OCI-LY3 (cell line): Measurements from ENCODE around the gene NIN.

Experiments used
- H2AFZ ChIP-seq: fragments of 200-600, 300-600 bp; shearing (Covaris generic); 2 replicates; pipeline ENCODE4 v1.6.0; 2014; ENCODE audit warnings: antibody characterized with exemption, low read depth, low read length
- H3K27ac ChIP-seq: fragments of 200-600, 300-600 bp; sonication (generic); 2 replicates; pipeline ENCODE4 v1.5.1; 2014; ENCODE audit warnings: mild to moderate bottlenecking, low read length, moderate library complexity, mixed read lengths
- H3K27me3 ChIP-seq: fragments of 200-600, 300-600 bp; sonication (generic); 2 replicates; pipeline ENCODE4 v1.6.1; 2014; ENCODE audit warnings: low read depth, low read length, mixed read lengths
- H3K36me3 ChIP-seq: fragments of 200-600, 300-600 bp; sonication (generic); replicated peaks from 2 replicates; pipeline ENCODE3; 2014; ENCODE audit warnings: low read depth, low read length, mixed read lengths
- H3K4me1 ChIP-seq: fragments of 300-600, 200-600 bp; sonication (generic); 2 replicates; pipeline ENCODE4 v1.6.1; 2014; ENCODE audit warnings: low read length, mixed read lengths
- H3K4me2 ChIP-seq: fragments of 200-600, 300-600 bp; sonication (generic); 2 replicates; pipeline ENCODE4 v1.6.1; 2014; ENCODE audit warnings: low read length, mixed read lengths
- H3K4me3 ChIP-seq: fragments of 300-600, 200-600 bp; sonication (generic); 2 replicates; pipeline ENCODE4 v1.5.1; 2014; ENCODE audit warnings: antibody characterized with exemption, mild to moderate bottlenecking, low read length, moderate library complexity
- H3K79me2 ChIP-seq: fragments of 300-600, 200-600 bp; shearing (Covaris generic); 2 replicates; pipeline ENCODE4 v1.6.1; 2014; ENCODE audit warnings: mild to moderate bottlenecking, low read length, mixed read lengths
- H3K9ac ChIP-seq: fragments of 300-600, 200-600 bp; shearing (Covaris generic); 2 replicates; pipeline ENCODE4 v1.6.0; 2014; ENCODE audit warnings: mild to moderate bottlenecking, low read length, moderate library complexity
- H3K9me3 ChIP-seq: fragments of 200-600, 300-600 bp; shearing (Covaris generic); 2 replicates; pipeline ENCODE4 v1.6.1; 2014; ENCODE audit warnings: low read length, mixed read lengths; ENCODE audit not compliant: insufficient read depth
- H4K20me1 ChIP-seq: fragments of 200-600, 300-600 bp; sonication (generic); 2 replicates; pipeline ENCODE4 v1.6.1; 2016; ENCODE audit warnings: low read length, mixed read lengths; ENCODE audit not compliant: insufficient read depth
- EZH2phosphoT487 ChIP-seq: fragments of 200-600 bp; shearing (Covaris generic); IDR thresholded peaks from 2 replicates; pipeline ENCODE4 v1.6.1; 2018; ENCODE audit warnings: antibody characterized with exemption, mixed run types, low read depth
- TF ChIP-seq, protein P1 (sequence below): fragments of 200-600, 300-600 bp; sonication (generic); IDR thresholded peaks from 2 replicates; pipeline ENCODE4 v1.5.1; 2014; ENCODE audit warnings: antibody characterized with exemption, low read length, low read depth

NIN gene, protein sequence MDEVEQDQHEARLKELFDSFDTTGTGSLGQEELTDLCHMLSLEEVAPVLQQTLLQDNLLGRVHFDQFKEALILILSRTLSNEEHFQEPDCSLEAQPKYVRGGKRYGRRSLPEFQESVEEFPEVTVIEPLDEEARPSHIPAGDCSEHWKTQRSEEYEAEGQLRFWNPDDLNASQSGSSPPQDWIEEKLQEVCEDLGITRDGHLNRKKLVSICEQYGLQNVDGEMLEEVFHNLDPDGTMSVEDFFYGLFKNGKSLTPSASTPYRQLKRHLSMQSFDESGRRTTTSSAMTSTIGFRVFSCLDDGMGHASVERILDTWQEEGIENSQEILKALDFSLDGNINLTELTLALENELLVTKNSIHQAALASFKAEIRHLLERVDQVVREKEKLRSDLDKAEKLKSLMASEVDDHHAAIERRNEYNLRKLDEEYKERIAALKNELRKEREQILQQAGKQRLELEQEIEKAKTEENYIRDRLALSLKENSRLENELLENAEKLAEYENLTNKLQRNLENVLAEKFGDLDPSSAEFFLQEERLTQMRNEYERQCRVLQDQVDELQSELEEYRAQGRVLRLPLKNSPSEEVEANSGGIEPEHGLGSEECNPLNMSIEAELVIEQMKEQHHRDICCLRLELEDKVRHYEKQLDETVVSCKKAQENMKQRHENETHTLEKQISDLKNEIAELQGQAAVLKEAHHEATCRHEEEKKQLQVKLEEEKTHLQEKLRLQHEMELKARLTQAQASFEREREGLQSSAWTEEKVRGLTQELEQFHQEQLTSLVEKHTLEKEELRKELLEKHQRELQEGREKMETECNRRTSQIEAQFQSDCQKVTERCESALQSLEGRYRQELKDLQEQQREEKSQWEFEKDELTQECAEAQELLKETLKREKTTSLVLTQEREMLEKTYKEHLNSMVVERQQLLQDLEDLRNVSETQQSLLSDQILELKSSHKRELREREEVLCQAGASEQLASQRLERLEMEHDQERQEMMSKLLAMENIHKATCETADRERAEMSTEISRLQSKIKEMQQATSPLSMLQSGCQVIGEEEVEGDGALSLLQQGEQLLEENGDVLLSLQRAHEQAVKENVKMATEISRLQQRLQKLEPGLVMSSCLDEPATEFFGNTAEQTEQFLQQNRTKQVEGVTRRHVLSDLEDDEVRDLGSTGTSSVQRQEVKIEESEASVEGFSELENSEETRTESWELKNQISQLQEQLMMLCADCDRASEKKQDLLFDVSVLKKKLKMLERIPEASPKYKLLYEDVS (N-terminal part only)

DNA sequence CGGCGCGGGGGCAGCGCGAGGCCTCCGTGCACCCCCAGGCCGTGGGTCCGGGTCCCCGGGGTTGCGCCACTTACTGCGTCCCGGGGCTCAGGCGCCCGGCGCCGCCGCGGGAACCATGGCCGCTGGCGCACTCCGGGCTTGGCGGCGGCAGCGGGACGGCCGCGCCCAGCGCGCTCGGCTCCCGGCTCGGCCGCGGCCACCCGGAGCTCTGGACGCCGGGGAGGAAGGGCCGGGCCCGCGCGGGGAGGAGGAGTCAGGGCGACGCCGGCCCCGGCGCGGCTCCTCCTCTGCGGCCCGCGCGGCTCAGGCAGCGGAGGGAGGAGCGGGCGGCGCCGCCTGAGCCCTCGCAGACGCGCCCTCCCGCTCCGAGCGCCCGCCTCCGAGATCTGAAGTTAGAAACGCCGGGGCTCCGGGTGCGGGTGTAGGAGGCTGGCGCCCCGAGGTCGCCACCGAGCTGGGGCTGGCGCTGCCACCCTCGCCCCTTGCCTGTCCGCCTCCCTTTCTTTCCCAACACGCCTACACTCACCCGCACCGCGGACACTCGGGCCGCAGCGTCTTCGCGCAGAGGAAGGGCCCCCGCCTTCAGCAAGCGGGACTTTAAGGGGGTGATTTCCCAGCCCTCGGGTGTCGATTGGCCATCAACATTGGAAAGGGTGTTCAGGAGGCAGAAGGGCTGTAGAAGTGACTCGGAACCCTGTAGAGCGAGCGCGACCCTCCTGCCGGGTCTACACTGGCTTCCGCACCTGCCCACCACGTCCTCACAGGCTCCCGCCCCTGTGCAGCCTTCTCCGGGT is at the start of gene NIN:
TSS of gene NIN (minus strand) at position 231 of the 794 bp plus-strand sequence. CDS start 9,106 bp downstream, outside the sequence.
- H3K4me3 ChIP-seq, result peak within 1 kb of the TSS; percentile 90
- H3K4me2 ChIP-seq, result peak within 1 kb of the TSS; percentile 94
- H2AFZ ChIP-seq, result peak within 1 kb of the TSS; percentile 44
- H3K4me1 ChIP-seq, result peaks cover 27% of the 10 kb centered on the region
- H3K27ac ChIP-seq, result peak within 1 kb of the TSS; percentile 78
- no peaks in the 10 kb centered on the region for H3K9me3 ChIP-seq
- H3K9ac ChIP-seq, result peak within 1 kb of the TSS; percentile 86
- peaks cover 36% of the 10 kb centered on the region for H4K20me1 ChIP-seq
- TF ChIP-seq, protein P1, sequence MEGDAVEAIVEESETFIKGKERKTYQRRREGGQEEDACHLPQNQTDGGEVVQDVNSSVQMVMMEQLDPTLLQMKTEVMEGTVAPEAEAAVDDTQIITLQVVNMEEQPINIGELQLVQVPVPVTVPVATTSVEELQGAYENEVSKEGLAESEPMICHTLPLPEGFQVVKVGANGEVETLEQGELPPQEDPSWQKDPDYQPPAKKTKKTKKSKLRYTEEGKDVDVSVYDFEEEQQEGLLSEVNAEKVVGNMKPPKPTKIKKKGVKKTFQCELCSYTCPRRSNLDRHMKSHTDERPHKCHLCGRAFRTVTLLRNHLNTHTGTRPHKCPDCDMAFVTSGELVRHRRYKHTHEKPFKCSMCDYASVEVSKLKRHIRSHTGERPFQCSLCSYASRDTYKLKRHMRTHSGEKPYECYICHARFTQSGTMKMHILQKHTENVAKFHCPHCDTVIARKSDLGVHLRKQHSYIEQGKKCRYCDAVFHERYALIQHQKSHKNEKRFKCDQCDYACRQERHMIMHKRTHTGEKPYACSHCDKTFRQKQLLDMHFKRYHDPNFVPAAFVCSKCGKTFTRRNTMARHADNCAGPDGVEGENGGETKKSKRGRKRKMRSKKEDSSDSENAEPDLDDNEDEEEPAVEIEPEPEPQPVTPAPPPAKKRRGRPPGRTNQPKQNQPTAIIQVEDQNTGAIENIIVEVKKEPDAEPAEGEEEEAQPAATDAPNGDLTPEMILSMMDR, result no peak
- TF ChIP-seq EZH2phosphoT487, result no peak
- peaks cover 47% of the 10 kb centered on the region for H3K79me2 ChIP-seq
- H3K36me3 ChIP-seq, result peaks cover 31% of the 10 kb centered on the region
- peaks cover 5% of the 10 kb centered on the region; the same call in 1 of the 2 replicates for H3K27me3 ChIP-seq

DNA sequence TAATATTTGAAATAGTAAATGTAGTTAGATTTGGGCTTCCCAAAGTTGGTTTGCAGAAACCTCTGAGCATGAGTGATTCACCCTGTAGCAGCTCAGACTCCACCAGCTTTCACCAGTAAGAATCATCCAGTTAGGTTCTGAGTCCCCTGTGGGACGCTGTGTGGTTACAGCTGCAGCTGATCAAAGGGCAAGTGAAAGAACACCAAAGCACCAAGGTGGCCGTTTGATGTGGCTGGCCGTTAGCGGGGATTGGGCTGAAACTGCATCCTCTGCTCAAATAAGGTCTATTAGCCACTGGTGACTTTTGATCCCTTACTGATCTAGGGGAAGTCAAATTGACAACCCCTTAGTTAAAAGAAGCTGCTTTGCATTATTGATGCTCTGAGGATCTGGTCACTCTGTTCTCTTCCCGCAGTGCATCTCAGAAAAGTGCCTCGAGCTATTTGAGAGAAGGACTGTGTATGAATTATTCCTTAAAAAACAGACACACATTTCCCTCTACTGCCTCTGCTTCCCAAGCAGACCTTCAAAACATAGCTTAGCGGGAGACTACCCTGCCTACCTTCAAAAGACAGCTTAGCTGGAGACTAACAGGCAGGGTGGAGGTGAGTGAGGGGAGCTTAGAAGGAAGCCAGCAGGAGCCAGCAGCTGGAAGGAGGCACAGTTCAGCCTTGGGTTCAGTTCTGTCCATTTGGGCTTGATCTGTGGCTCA is 44.6 kb upstream of the NIN start:
- H3K9ac ChIP-seq, result no peak overlapping the region

DNA sequence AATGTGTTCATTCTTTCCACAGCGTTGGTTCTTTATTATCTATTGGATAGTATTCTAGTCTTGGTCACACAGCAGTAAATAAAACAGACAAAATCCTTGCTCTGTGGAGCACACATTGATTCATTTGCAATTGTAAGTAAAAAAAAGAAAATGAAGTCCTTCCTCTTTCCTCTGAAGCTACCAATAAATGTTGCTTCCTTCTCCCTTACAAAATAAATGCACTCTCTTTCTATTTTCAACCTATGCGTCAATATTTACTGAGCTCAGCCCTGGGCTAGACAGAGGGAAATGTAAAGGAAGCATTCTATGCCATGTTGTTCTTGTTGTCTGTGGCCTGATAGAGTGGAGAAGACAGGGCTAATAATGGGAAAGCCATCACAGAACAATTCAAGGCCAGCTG is 43.8 kb upstream of the NIN start:
- Histone ChIP-seq H3K4me3 (no peak overlapping the region), H3K36me3 (no peaks in the 10 kb centered on the region), H4K20me1 (no peaks in the 10 kb centered on the region), H3K79me2 (no peaks in the 10 kb centered on the region), H2AFZ (no peak overlapping the region), H3K9me3 (no peaks in the 10 kb centered on the region), H3K27ac (no peak overlapping the region), H3K9ac (no peak overlapping the region), H3K27me3 (peaks cover 35% of the 10 kb centered on the region), H3K4me1 (peaks cover 28% of the 10 kb centered on the region), H3K4me2 (peak overlapping the region; percentile 38)
- TF ChIP-seq, protein P1, result no peak
- TF ChIP-seq EZH2phosphoT487, result no peak

More for the DNA sequence above, 44.6 kb upstream of the NIN start:
- no peak overlapping the region for H3K27ac ChIP-seq
- TF ChIP-seq, protein P1, result no peak
- TF ChIP-seq EZH2phosphoT487, result no peak
- H3K36me3 ChIP-seq, result no peaks in the 10 kb centered on the region
- no peaks in the 10 kb centered on the region for H4K20me1 ChIP-seq
- H3K4me3 ChIP-seq, result peak overlapping the region; percentile 3; the same call in 1 of the 2 replicates
- H3K4me1 ChIP-seq, result peaks cover 23% of the 10 kb centered on the region
- H3K9me3 ChIP-seq, result no peaks in the 10 kb centered on the region
- no peak overlapping the region for H2AFZ ChIP-seq
- no peaks in the 10 kb centered on the region for H3K79me2 ChIP-seq
- peak overlapping the region; percentile 38 for H3K4me2 ChIP-seq
- peaks cover 35% of the 10 kb centered on the region for H3K27me3 ChIP-seq
